Body of pancreas (tissue), 4 donors: ENCODE data around the gene PTMS. TPM values are rescaled to one million over a fixed set of nuclear protein-coding genes. Genes with fewer than 3 reads are reported as not detected.

Experiments
- ATAC-seq: fragments of 150-250 bp; one replicate; pipeline ENCODE4 v1.9.1; 2016
- DNase-seq, 4 donors: peaks; one replicate each; pipeline ENCODE4 v3.0.0-alpha.2; 2019
- H3K27ac ChIP-seq, 4 donors: fragments of 200-600 bp; sonication (generic); 1 replicate in 3 of 4; 2 replicates in 1 of 4; pipeline versions ENCODE4 v1.5.1 to v1.6.1; 2016 to 2019; ENCODE audit warnings: mild to moderate bottlenecking in 1 of 4, mixed read lengths in 1 of 4, moderate library complexity in 1 of 4
- H3K27me3 ChIP-seq, 2 donors: fragments of 200-600 bp; sonication (generic); one replicate each; pipeline ENCODE4 v1.6.0; 2016; ENCODE audit warnings: mild to moderate bottlenecking in 1 of 2
- H3K36me3 ChIP-seq, 2 donors: fragments of 200-600 bp; sonication (generic); replicated peaks in 1 of 2; 2 replicates each; pipeline ENCODE4 v1.5.1; 2016; ENCODE audit warnings: low read depth in 2 of 2; ENCODE audit not compliant: insufficient read depth in 1 of 2
- H3K4me1 ChIP-seq: fragments of 200-600 bp; sonication (generic); one replicate; pipeline ENCODE4 v1.6.0; 2016
- H3K4me3 ChIP-seq, 2 donors: fragments of 200-600 bp; sonication (generic); 1 replicate in 1 of 2; 2 replicates in 1 of 2; pipeline ENCODE4 v1.5.1; 2016 to 2019
- H3K9me3 ChIP-seq, 3 donors: fragments of 200-600 bp; sonication (generic); 1 replicate in 2 of 3; 2 replicates in 1 of 3; pipeline ENCODE4 v1.5.1; 2016
- CTCF ChIP-seq, 7 experiments: fragments of 450-650 bp in 4 of 7; fragments of 200-600 bp in 3 of 7; sonication (generic) in 3 of 7; IDR thresholded peaks; one replicate each; pipeline ENCODE4 v1.5.1; 2016 to 2019; ENCODE audit warnings: antibody characterized with exemption in 7 of 7
- POLR2A ChIP-seq, 3 donors: fragments of 450-650 bp; IDR thresholded peaks; one replicate each; pipeline ENCODE4 v1.6.1; 2016; ENCODE audit warnings: antibody characterized with exemption in 3 of 3, mild to moderate bottlenecking in 2 of 3
- WGBS, 2 donors: methylation state at CpG; one replicate each; pipeline ENCODE4 v1.1.5; 2017; 5-methylcytosine and 5-hydroxymethylcytosine counted together
- intact Hi-C: fragments of 100-400 bp; cut with DNase I; formaldehyde crosslinking; loops from one replicate; pipeline ENCODE4 v1.15.1; 2023
- total RNA-seq, 2 donors: library from RNA; depleted of rRNA; stranded (reverse); fragments of >200 nt; gene quantifications; one replicate each; pipeline ENCODE4 v1.1.0, GENCODE V29; 2016

The PTMS gene
- total RNA-seq, 2 donors from 2014 or later = 69.5 to 109 TPM

GRCh38 chr12:6768437-6768914 lies 2.3 kb downstream of the PTMS start:
- WGBS, 2 donors = 57 to 58% methylated on average over 6 of the region's 6 CpGs
- peaks cover 41% of the 10 kb centered on the region for H3K4me1 ChIP-seq
- H3K27me3 ChIP-seq = no peaks in the 10 kb centered on the region
- no peaks in the 10 kb centered on the region for H3K36me3 ChIP-seq
- no peaks in the 10 kb centered on the region for H3K9me3 ChIP-seq
- DNase-seq (no peak), ATAC-seq (no peak)
- TF ChIP-seq CTCF (IDR thresholded peaks at IDR 0.05) = no peak
- TF ChIP-seq POLR2A (IDR thresholded peaks at IDR 0.05) = no peak
- no peak overlapping the region for H3K4me3 ChIP-seq
- intact Hi-C loops = no loop called here
- no peak overlapping the region for H3K27ac ChIP-seq

GRCh38 chr12:6768990-6769389 lies 2.8 kb downstream of the PTMS start:
- intact Hi-C loops = no loop called here
- Histone ChIP-seq H3K9me3 (no peaks in the 10 kb centered on the region), H3K4me3 (no peak overlapping the region), H3K27ac (no peak overlapping the region), H3K36me3 (no peaks in the 10 kb centered on the region), H3K27me3 (no peaks in the 10 kb centered on the region), H3K4me1 (peaks cover 36% of the 10 kb centered on the region)
- 79 to 84% methylated on average over 6 of the region's 6 CpGs for WGBS, 2 donors
- TF ChIP-seq POLR2A (IDR thresholded peaks at IDR 0.05) (no peak), CTCF (IDR thresholded peaks at IDR 0.05) (no peak)
- ATAC-seq (no peak), DNase-seq (peak in 3 of 4 donors; percentile 43 to 52 (median 49))

- Histone ChIP-seq H3K4me3 (no peak overlapping the region), H3K9me3 (no peaks in the 10 kb centered on the region), H3K27ac (no peak overlapping the region), H3K36me3 (no peaks in the 10 kb centered on the region), H3K27me3 (no peaks in the 10 kb centered on the region), H3K4me1 (peaks cover 29% of the 10 kb centered on the region)
- ATAC-seq (no peak), DNase-seq (no peak)
- no peak for TF ChIP-seq CTCF (IDR thresholded peaks at IDR 0.05)
- no peak for TF ChIP-seq POLR2A (IDR thresholded peaks at IDR 0.05)
- intact Hi-C loops = no loop called here
- WGBS, 2 donors = 76 to 80% methylated on average over 4 of the region's 4 CpGs
These were observed 3.5 kb downstream of the PTMS start for GRCh38 chr12:6769666-6770065.

GRCh38 chr12:6770094-6770493 lies 3.9 kb downstream of the PTMS start:
- H3K36me3 ChIP-seq = no peaks in the 10 kb centered on the region
- no peak overlapping the region for H3K27ac ChIP-seq
- H3K9me3 ChIP-seq = no peaks in the 10 kb centered on the region
- H3K4me3 ChIP-seq = no peak overlapping the region
- WGBS, 2 donors = 88 to 90% methylated on average over 11 to 12 of the region's 12 CpGs
- DNase-seq (no peak), ATAC-seq (no peak)
- H3K27me3 ChIP-seq = no peaks in the 10 kb centered on the region
- H3K4me1 ChIP-seq = peaks cover 25% of the 10 kb centered on the region
- intact Hi-C loops = no loop called here
- TF ChIP-seq POLR2A (IDR thresholded peaks at IDR 0.05) (no peak), CTCF (IDR thresholded peaks at IDR 0.05) (no peak)

- H3K27ac ChIP-seq = peak overlapping the region in 1 of 4 donors; percentile 34
- DNase-seq = no peak
- no peaks in the 10 kb centered on the region for H3K9me3 ChIP-seq
- peaks cover 20% of the 10 kb centered on the region for H3K4me1 ChIP-seq
- H3K36me3 ChIP-seq = no peaks in the 10 kb centered on the region
- no peaks in the 10 kb centered on the region for H3K27me3 ChIP-seq
- no peak for TF ChIP-seq CTCF (IDR thresholded peaks at IDR 0.05)
- no peak for TF ChIP-seq POLR2A (IDR thresholded peaks at IDR 0.05)
- ATAC-seq = no peak
- intact Hi-C loops = no loop called here
- 87 to 94% methylated on average over 10 of the region's 10 CpGs for WGBS, 2 donors
- H3K4me3 ChIP-seq = no peak overlapping the region
These were observed 4.4 kb downstream of the PTMS start for GRCh38 chr12:6770600-6770999.
